ENCODE data around the gene RBP5.
"Not testable (repeated sequence)": the region's sequence is repeated elsewhere in the genome, so short reads cannot be mapped to it uniquely, and the experiment has no call there.

Gene RBP5

DNA sequence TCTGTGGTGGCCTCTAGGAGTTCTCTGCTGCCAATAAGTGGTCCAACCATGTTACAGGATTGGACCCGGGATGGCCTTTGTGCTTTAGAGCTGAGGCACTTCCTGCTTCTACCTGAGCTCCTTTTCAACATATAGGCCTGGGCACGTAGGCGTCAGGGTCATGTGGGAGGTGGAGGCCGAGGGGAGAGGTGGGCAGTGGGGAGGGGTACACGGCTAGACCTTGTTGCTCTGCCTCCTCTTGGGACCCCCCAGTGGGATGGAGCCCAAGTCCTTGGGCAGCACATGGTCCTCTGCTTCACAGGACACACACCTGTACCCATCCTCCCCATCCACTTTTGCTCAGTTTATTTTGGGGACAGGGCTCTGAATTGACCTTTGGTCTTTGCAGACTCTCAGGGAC lies 7.4 kb downstream of the RBP5 start:
- no peak for DNase-seq

DNA sequence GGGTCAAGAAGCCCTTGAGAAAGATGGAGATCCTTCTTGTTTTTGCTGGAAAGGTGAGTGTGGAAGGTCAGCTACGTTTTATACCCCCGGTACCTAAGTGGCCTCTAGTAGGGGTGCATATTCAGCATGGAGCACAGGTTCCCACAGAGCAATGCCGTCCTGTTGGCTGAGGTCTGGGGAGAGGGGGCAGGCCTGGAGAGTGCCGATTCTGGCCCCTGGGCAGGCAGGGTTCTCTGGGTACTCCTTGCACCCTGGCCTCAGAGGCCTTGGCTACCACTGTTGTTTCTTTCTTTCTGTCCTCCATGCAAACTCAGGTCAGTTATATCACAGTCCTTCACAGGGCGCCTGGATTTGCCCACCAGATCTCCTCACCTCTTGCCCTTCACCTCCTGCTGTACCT lies 8.5 kb downstream of the RBP5 start:
- no peak for DNase-seq

DNA sequence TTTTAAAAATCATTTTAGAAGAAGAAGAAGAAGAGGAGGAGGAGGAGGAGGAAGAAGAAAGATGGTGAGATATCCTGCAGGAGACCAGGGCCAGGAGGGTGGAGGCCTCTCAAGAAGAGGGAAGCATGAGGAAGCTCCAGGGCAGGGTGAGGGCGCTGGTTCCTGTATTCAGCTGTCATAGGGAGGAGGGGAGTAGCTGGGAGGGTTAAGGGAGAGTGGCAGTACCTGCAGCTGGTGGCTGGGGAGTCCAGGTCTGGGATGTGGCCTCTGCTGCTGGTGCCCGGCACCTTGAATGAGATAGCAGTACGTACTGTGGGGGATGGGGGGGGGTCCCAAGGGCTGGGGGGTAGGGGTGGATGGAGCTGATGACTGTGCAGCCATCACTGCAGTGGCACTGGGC lies 9.8 kb downstream of the RBP5 start:
- DNase-seq: no peak

DNA sequence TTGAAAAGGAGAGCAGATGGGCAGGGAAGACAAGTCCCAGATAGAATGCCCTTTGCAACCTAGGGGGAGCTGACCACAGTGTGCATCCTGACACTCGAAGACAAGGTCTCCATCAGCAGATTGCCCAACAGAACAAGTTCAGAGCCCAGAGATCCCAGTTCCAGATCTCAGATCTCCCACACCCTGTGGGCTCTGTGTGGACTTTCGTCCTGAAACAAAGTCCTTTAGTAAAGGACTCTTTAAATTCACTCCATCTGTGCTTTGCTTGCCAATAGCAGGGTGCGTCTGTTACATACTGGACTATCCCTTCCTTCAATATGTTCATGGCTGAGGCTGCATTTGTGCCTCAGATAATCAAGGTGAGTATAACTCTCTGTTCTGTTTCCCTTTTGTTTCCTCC lies 11.0 kb downstream of the RBP5 start:
- no peak for DNase-seq

DNA sequence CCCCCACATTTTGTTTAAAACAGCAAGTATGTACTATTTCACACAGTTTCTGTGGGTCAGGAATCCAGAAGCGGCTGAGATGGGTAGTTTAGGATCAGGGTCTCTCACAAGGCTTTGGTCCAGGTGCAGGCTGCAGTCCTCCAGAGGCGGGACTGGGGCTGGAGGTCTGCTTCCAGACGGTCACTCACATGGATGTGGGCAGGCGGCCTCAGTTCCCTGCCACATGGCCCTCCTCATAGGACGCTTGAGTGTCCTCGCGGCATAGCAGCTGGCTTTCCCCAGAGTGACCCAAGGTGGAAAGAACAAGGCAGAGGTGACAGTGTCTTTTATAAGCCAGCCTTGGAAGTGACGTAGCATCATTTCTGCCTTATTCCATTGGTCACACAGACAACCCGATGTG lies 11.8 kb downstream of the RBP5 start:
- no peak for DNase-seq

DNA sequence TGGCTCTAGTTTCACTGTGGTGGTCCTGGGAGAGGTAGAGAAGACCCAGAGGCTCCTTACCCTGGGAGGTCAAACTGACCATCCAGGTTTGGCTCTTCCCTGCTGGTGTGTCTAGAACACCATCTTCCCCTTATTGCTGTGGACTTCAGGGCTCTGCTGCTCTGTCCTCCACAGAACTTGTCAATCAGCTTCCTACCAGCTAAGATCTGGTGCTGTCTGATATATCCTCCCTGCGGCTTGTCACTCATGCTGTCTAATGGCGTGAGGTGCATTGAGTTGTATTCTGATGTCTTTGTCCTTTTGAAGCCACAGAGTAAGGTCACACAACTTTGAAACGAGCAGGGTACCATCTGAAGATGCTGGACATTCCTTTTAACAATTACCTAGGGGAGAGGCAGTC lies 12.5 kb downstream of the RBP5 start:
- DNase-seq: no peak

DNA sequence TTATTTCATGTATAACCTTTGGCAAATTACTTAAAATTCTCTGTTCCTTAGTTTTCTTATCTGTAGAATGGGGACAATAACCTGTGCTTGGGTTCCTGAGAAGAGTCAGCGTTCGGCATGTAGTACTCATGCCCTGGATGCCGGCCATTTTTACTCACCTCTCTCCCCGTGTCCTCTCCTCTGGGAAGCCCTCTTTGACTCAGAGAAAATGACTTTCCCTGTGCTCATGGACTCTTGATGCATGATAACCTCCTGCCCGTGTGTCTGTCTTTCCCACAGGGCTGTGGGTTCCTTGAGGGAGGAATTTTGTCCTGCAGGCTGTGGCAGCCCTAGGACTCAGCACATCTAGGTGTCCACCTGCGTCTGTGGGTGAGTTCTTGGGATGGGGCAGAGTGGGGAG lies 13.8 kb downstream of the RBP5 start:
- DNase-seq: no peak

DNA sequence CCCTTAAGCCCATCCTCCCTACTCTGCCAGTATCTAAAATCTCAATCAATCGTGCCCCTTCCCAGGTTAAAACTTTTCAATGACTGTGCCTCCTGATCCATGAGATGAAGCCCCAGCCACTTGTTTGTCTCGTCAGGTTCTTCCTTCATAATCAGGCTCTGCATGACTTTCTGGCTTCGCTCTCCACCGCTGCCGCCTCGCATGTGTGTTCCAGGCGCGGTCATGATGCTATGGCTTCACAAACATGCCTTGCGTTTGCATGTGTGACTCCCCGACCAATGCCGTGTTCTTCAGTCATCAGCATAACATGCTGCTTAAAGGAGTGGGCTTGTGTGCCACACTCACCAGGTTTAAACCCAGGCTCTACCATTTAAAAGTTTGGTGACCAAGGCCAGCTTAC lies 14.7 kb downstream of the RBP5 start:
- no peak for DNase-seq

DNA sequence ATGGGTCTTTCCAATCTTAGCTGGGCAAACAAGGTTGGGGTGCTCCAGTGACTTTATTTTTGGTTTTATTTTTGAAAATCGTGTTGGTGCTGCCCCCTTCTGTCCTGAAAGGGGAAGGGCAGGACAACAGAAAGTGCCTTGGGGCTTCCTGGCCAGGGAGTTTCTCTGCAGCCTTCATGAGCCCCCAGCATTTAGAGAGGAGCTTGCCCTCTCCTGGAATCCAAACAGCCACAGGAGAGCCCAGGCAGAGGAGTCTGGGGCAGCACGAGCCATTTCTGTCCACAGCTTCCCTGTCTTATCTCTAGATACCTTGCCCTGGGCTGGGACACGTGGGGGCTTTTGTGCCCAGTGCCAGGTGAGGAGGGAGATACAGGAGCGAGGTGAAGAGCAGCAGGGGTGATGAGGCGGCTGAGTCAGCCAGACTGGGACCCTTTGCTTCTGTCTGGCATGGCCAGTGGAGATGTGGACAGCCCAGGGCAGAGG lies 15.3 kb downstream of the RBP5 start:
- DNase-seq: peak; percentile 15

DNA sequence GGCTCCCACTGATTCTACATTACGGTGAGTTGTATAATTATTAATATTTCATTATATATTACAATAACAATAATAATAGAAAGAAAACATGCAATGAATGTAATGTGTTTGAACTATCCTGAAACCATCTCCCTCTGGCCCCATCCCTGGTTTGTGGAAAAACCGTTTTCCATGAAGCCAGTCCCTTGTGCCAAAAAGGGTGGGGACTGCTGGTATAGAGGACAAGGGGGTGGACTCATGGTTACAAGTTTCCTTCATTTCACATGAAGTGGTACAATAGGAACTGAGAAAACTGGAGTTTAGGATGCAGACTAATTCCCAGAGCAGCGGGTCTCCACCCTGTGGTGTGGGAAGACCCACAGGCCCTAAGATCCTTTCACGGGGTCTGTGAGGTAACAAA lies 16.6 kb downstream of the RBP5 start:
- DNase-seq: no peak

DNA sequence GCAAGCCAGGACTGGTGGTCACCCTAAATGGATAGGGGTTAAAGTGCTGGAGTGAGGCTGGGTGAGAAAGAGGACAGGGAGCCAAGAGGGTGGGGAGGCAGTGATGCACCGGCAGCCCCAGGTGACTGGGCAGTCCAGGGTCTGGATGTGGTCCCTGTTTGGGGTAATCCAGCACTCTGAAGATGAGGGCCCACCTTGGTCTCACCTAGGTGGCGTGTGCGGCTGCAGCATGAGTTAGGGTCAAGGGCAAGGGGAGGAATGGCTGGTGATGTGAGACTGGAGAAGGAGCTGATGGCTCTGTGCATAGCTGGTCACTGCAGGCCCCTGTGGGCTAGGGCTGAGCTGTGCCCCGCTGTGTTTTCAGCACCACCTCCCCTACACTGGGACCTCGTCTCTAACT lies 18.0 kb downstream of the RBP5 start:
- DNase-seq: no peak

DNA sequence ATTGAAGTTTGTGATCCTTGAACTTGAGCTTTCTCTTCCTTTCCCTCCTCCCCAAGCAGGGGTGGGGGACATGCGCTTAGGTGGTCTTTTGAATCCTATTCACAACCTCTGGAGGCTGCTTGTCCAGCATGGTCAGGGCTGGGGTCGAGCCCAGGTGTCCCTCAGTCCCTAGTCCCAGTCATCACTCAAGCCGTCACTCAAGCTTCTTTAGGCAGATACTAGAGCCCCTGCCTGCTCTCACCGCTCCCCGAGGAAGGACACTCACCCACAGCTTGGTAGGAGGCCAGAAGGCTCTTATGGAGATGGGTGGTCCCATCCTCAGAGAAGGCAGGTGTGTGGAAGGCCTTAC lies 19.1 kb downstream of the RBP5 start:
- no peak for DNase-seq

DNA sequence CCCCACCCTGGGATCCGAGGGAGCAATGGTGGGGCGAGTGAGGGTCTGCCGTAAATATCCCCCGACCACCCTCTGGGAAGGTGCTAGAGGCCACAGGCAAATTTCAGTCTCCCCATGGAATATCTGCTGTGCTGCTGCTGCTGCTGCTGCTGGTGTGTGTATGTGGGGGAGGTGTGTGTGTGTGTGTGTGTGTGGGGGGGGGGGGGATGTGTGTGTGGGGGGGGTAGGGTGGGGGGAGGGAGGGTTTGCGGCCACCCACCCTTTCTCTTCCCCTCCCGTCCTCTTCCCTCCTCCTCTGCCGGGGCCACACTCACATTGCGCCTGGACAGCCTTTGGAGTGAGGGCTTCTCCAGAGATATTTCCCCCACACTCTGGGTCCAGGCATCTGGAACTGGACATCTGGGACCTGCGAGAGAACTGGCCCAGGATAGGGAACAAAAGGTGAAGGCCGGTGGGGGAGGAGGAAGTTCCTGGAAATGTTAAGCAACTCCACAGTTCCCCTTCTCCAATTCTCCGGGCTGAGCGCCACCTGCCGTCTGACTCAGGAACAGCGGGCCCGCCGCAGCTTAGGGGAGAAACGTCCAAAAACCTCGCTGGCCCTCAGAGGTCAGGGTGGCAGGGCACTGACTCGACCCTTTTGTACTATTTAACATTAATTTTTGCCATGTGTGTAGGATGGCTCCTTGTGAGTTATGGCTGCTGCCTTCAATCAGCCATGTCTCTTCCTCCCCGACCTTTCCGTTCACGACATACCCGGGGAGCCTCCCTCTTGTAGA lies 19.7 kb downstream of the RBP5 start, which contains the start of gene C1RL:
TSS of gene C1RL (minus strand) at position 419 of the 776 bp plus-strand sequence. CDS start at position 385, 34 bp downstream.
- peak; percentile 84 for DNase-seq

DNA sequence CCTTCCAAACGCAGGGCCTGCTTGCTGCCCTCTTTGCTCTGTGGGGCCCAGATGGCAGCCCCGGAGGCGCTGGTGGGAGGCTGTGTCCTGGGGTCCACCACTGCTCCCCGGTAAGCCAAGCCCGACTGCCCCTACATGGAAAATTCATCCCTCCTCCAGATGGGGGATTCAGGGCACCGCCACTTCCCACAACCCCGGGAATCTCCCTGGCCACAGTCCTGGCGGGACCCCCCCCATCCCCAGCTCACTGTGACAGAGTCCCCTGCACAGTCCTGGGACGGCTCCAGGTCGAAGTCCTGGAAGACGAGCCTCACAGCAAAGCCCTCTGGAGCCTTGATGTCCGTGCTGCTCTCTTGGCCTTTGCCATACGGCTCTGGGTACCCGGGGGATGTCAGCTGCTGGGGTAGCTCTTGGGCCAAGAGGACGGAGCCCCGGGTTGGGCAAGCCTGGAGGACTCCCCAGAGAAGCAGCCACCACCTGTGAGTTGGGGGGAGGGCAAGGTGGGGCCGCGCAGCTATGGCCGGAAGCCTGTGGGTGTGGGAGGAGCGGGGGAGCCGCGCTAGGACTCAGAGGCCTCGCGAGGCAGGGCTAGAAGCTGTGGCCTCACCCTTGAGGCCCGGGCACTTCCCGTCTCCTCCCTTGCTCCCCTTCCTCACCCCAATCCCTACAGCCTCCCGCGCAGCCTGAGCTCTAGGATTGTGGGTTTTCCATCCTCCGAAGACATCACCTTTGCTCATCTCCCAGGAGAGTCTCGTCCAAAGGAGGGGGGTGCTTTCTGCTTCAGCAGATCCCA lies 20.5 kb downstream of the RBP5 start:
- DNase-seq: peak; percentile 72

DNA sequence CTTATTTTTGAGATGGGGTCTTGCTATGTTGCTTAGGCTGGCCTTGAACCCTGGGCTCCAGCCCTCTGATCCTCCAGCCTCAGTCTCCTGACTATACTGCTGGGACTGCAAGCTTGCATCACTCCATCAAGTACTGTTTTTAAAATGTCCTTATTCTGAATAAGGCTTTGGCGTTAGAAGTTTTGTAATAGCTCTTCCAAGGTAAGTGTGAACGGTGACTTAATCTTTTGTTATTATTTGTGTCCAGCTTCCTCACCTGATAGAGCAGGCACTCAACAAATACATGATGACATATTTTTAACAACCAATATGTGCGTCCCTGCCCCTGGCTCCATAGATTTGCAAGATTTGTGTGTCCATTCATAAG lies 21.1 kb downstream of the RBP5 start:
- DNase-seq: no peak

DNA sequence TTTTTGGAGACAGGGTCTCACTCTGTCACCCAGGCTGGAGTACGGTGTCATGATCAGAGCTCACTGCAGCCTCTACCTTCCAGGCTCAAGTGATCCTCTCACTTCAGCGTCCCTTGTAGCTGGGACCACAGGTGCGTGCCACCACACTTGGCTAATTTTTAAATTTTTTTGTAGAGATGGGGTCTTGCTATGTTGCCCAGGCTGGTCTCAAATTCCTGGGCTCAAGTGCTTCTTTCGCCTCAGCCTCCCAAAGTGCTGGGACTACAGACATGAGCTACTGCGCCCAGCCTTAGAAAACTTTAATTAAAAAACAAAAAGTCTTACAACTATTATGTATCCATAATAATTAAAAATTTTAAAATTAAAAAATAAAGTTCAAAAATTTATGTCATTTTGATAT lies 21.5 kb downstream of the RBP5 start:
- not testable (repeated sequence) for DNase-seq

DNA sequence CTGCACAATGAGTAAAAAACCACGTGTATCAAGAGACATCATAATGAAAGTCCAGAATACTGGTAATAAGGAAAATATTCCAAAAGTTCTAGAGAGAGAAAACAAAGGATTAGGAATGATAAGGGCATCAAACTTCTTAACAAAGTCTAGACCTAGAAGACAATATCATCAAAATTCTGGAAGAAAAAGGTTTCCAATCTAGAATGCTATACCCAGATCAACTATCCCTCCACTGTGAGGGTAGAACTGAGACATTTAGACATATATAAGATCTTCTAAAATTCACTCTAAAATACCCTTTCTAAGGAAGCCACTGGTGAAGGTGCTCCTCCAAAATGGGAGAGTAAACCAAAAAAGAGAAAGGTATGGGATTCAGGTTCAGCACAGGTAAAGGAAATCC lies 22.6 kb downstream of the RBP5 start:
- no peak for DNase-seq

DNA sequence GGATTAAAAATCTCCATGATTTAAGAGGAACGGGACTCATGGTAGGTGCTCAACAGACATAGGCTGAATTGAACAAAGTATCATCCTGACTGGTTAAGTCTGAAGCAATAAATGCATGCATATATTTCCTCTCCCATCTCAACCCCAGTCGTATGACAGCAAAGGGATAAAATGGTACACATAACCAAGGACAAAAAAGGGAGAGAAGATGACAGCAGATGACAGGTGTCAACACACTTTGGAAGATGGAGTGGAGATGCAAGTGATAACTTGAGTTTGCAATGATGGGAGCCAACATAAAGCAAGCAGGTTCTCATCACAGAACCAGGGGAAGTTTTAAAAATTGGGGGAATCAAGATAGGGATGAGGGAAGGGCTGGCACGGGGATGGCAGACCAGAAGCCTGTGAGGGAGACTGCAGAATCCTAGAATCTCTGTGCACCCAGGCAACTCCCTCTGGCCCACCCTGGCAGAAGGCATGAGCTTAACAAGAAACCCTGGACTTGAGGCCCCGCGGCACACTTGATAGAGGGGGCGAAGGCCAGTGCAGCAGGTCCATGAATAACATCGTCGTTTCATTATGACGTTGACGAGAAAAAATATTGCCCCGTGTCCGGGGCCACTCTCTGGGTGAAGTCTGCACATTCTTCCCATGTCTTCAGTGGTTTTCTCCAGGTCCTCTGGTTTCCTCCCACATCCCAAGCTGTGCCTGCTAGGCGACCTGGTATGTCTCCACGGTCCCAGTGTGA lies 24.7 kb downstream of the RBP5 start:
- DNase-seq: no peak

DNA sequence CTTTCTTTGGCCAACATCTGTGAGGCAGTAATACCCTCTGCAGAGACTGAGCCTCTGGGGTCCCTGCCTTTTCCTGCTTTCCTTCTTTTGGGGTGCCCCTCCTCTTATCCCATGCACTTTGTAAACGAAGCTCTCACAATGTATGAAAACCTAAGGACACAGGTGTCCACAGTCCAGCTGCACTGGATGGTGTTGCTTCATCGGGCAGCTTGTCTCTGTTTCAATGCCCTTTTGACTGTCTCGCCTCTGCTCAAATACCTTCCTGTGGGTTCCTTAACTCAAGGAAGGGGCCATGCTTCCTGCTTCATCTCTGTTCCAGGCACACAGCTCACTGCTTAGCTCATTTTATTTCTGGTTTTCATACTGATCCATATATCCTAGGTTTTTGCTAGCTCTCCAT lies 26.1 kb downstream of the RBP5 start:
- DNase-seq: no peak

DNA sequence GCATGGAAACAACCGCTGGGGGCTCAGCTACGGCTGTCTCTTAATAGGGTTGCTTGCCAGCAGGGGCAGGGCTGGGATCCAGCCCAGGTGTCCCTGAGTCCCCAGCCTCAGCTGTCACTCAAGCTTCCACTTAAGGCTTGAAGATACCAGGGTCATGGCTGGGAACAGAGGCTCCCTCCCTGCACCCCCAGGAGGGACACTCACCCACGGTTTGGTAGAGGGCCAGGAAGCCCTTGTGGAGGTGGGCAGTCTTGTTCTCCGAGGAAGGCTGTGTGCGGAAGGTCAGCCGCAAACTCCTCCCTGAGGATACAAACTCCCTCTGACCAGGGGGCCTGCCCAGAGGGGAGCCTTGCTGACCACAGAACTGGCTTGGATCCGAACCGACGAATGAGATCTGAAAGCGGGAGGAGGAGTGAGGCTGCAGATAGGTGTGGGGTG lies 27.0 kb downstream of the RBP5 start:
- no peak for DNase-seq

DNA sequence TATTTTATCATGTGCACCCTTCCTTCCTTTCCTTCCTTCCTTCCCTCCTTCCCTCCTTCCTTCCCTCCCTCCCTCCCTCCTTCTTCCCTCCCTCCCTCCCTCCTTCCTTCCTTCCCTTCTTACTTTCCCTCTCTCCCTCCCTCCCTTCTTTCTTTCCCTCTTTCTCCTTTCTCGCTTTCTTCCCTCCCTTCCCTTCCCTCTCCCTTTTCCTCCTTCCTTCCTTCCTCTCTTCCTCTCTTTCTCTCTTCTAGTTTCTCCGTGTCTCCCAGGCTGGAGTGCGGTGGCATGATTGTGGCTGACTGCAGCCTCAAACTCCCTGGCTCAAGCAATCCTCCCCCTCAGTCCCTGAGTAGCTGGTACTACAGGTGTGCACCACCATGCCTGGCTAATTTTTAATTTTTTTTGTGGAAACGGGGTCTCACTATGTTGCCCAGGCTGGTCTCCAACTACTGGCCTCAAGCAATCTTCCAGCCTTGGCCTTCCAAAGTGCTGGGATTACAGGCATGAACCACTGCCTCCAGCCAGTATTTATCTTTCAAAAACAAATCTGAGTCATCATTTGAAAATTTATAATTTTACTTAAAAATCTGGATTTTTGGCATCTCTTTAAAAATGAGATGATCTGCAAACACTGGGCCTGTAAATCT lies 27.5 kb downstream of the RBP5 start:
- no peak for DNase-seq

DNA sequence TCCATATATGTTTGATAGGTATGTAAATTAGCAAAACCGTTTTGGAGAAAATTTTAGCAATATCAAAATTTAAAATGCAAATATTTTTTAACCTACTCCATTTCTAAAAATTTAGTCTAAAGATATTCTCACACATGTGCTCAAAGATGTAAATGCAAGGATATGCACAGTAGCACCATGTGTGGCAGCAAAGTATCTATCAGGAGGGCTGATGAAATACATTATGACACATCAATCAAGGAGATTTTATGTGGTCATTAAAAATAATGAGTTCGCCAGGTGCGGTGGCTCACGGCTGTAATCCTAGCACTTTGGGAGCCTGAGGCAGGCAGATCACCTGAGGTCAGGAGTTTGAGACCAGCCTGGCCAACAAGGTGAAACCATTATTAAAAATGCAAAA lies 28.4 kb downstream of the RBP5 start:
- no peak for DNase-seq

All from stimulated activated CD4-positive, alpha-beta T cell treated with anti-CD3 and anti-CD28 coated beads, Interleukin-4, amount 100 ng/mL, for 1 hour (primary cell).